H9 (cell line): ENCODE data around the gene FRY. TPM values are rescaled to one million over a fixed set of nuclear protein-coding genes. Genes with fewer than 3 reads are reported as not detected.

Experiments used
- DNase-seq: peaks from one replicate; pipeline ENCODE4 v3.0.0-alpha.2; 2017
- H2AFZ ChIP-seq: one replicate; pipeline ENCODE4 v1.6.1; 2013; ENCODE audit warnings: mild to moderate bottlenecking, low read length, control low read depth, moderate library complexity
- H2AK5ac ChIP-seq: 2 replicates; pipeline ENCODE4 v1.6.1; 2013; ENCODE audit warnings: low read length, control low read depth, mixed read lengths; ENCODE audit not compliant: insufficient read length
- H2BK120ac ChIP-seq: one replicate; pipeline ENCODE4 v1.6.1; 2013; ENCODE audit warnings: low read depth, mild to moderate bottlenecking, low read length, control low read depth, inconsistent platforms; ENCODE audit not compliant: poor library complexity, severe bottlenecking
- H2BK12ac ChIP-seq: 2 replicates; pipeline ENCODE4 v1.6.1; 2013; ENCODE audit warnings: low read length, control low read depth, mixed read lengths, low read depth; ENCODE audit not compliant: insufficient read length
- H2BK15ac ChIP-seq: 2 replicates; pipeline ENCODE4 v1.6.1; 2013; ENCODE audit warnings: low read depth, low read length, control low read depth
- H2BK20ac ChIP-seq: one replicate; pipeline ENCODE4 v1.6.1; 2013; ENCODE audit warnings: low read depth, mild to moderate bottlenecking, low read length, control low read depth, inconsistent platforms; ENCODE audit not compliant: poor library complexity, severe bottlenecking
- H2BK5ac ChIP-seq: 2 replicates; pipeline ENCODE4 v1.6.1; 2013; ENCODE audit warnings: low read length, control low read depth, mixed read lengths; ENCODE audit not compliant: insufficient read length
- H3K14ac ChIP-seq: 2 replicates; pipeline ENCODE4 v1.6.1; 2013; ENCODE audit warnings: low read length, control low read depth; ENCODE audit not compliant: insufficient read depth
- H3K18ac ChIP-seq: 2 replicates; pipeline ENCODE4 v1.6.1; 2013; ENCODE audit warnings: low read depth, mild to moderate bottlenecking, mixed read lengths, low read length, control low read depth; ENCODE audit not compliant: insufficient read length
- H3K23ac ChIP-seq: 2 replicates; pipeline ENCODE4 v1.6.1; 2013; ENCODE audit warnings: low read length, control low read depth, mixed read lengths, low read depth; ENCODE audit not compliant: insufficient read length
- H3K23me2 ChIP-seq: 2 replicates; pipeline ENCODE4 v1.6.1; 2013; ENCODE audit warnings: low read depth, mild to moderate bottlenecking, mixed read lengths, low read length, control low read depth; ENCODE audit not compliant: insufficient read length, poor library complexity, severe bottlenecking
- H3K27ac ChIP-seq: 2 replicates; pipeline ENCODE4 v1.5.1; 2013; ENCODE audit warnings: low read length, control low read depth, mixed read lengths, low read depth; ENCODE audit not compliant: insufficient read length
- H3K27me3 ChIP-seq: 2 replicates; pipeline ENCODE4 v1.6.1; 2013; ENCODE audit warnings: low read length, control low read depth, inconsistent platforms; ENCODE audit not compliant: insufficient read depth
- H3K4ac ChIP-seq: 2 replicates; pipeline ENCODE4 v1.6.1; 2013; ENCODE audit warnings: low read depth, mild to moderate bottlenecking, control low read depth, inconsistent platforms, low read length, moderate library complexity
- H3K4me1 ChIP-seq: 2 replicates; pipeline ENCODE4 v1.6.1; 2013; ENCODE audit warnings: low read length, control low read depth, inconsistent platforms; ENCODE audit not compliant: insufficient read depth
- H3K4me2 ChIP-seq: 2 replicates; pipeline ENCODE4 v1.6.1; 2013; ENCODE audit warnings: low read length, control low read depth, mixed read lengths; ENCODE audit not compliant: insufficient read length, insufficient read depth
- H3K56ac ChIP-seq: 2 replicates; pipeline ENCODE4 v1.6.1; 2013; ENCODE audit warnings: low read depth, mild to moderate bottlenecking, mixed read lengths, low read length, control low read depth; ENCODE audit not compliant: insufficient read length
- H3K79me1 ChIP-seq: 2 replicates; pipeline ENCODE4 v1.6.1; 2013; ENCODE audit warnings: low read depth, mild to moderate bottlenecking, moderate library complexity, low read length, control low read depth, inconsistent platforms; ENCODE audit not compliant: insufficient read depth, poor library complexity, severe bottlenecking
- H3K79me2 ChIP-seq: 2 replicates; pipeline ENCODE4 v1.6.1; 2013; ENCODE audit warnings: low read length, control low read depth, inconsistent platforms; ENCODE audit not compliant: insufficient read depth
- H3K9ac ChIP-seq: 2 replicates; pipeline ENCODE4 v1.6.1; 2013; ENCODE audit warnings: low read length, control low read depth, mixed read lengths; ENCODE audit not compliant: insufficient read length; ENCODE audit errors: extremely low read depth
- H3K9me3 ChIP-seq: one replicate; pipeline ENCODE4 v1.6.1; 2013; ENCODE audit warnings: low read depth, low read length, inconsistent platforms; ENCODE audit not compliant: control insufficient read depth
- H3T11ph ChIP-seq: one replicate; pipeline ENCODE4 v1.6.1; 2013; ENCODE audit warnings: mild to moderate bottlenecking, low read length, control low read depth, inconsistent platforms
- H4K20me1 ChIP-seq: one replicate; pipeline ENCODE4 v1.6.1; 2013; ENCODE audit not compliant: control insufficient read depth, insufficient read length, insufficient read depth
- H4K5ac ChIP-seq: 2 replicates; pipeline ENCODE4 v1.6.1; 2013; ENCODE audit warnings: low read depth, mild to moderate bottlenecking, mixed read lengths, low read length, control low read depth; ENCODE audit not compliant: insufficient read length
- H4K8ac ChIP-seq: replicated peaks from 2 replicates; pipeline ENCODE4 v1.6.1; 2013; ENCODE audit warnings: low read length, control low read depth, mixed read lengths, low read depth; ENCODE audit not compliant: insufficient read length
- H4K91ac ChIP-seq: 2 replicates; pipeline ENCODE4 v1.6.1; 2013; ENCODE audit warnings: low read depth, mild to moderate bottlenecking, moderate library complexity, mixed read lengths, low read length, control low read depth; ENCODE audit not compliant: insufficient read length
- H3K27ac Mint-ChIP-seq, 3 experiments: 2 replicates in 2 of 3; 3 replicates in 1 of 3; pipeline ENCODE4 v1.8.0; 2020 to 2021; ENCODE audit warnings: mixed read lengths in 3 of 3, mild to moderate bottlenecking in 1 of 3, moderate library complexity in 1 of 3
- H3K27me3 Mint-ChIP-seq: 2 replicates; pipeline ENCODE4 v1.8.0; 2021; ENCODE audit warnings: low read depth, mild to moderate bottlenecking, moderate library complexity, mixed read lengths
- H3K36me3 Mint-ChIP-seq, 3 experiments: 2 replicates in 2 of 3; 3 replicates in 1 of 3; pipeline ENCODE4 v1.8.0; 2020 to 2021; ENCODE audit warnings: low read depth in 3 of 3, mixed read lengths in 3 of 3; ENCODE audit not compliant: insufficient read depth in 1 of 3
- H3K4me1 Mint-ChIP-seq, 2 experiments: 2 replicates each; pipeline ENCODE4 v1.8.0; 2020; ENCODE audit warnings: mixed read lengths in 2 of 2
- H3K4me3 Mint-ChIP-seq, 2 experiments: 2 replicates in 1 of 2; 3 replicates in 1 of 2; pipeline ENCODE4 v1.8.0; 2020 to 2021; ENCODE audit warnings: mild to moderate bottlenecking in 2 of 2, mixed read lengths in 2 of 2, moderate library complexity in 1 of 2
- H3K9me3 Mint-ChIP-seq, 2 experiments: 2 replicates in 1 of 2; 3 replicates in 1 of 2; pipeline ENCODE4 v1.8.0; 2020; ENCODE audit warnings: mild to moderate bottlenecking in 2 of 2, mixed read lengths in 2 of 2, moderate library complexity in 1 of 2
- CTCF ChIP-seq: fragments of 200-600 bp; sonication (generic); conservative IDR thresholded peaks from 3 replicates; pipeline ENCODE4 v1.8.0; 2021; ENCODE audit warnings: antibody characterized with exemption, mild to moderate bottlenecking
- WGBS: extraction: QIAGEN DNeasy Blood & Tissue Kit; methylation state at CpG from one replicate; pipeline ENCODE4 v1.1.7; 2013; ENCODE audit warnings: missing lambda C conversion rate, low lambda C conversion rate, mixed read lengths; ENCODE audit not compliant: insufficient read length; ENCODE audit errors: extremely low coverage; 5-methylcytosine and 5-hydroxymethylcytosine counted together
- total RNA-seq: library from RNA; stranded (reverse); gene quantifications from 2 replicates; pipeline ENCODE4 v1.2.1, GENCODE V29; 2021

FRY gene
- total RNA-seq, 1 experiment from 2014 or later: 5.2 TPM

GRCh38 chr13:32098272-32098671 lies 66.7 kb downstream of the FRY start:
- Mint-ChIP-seq H3K4me3 (no peak overlapping the region), H3K4me1 (no peaks in the 10 kb centered on the region), H3K27me3 (no peaks in the 10 kb centered on the region), H3K36me3 (peaks cover 0 to 1% (median 0%) of the 10 kb centered on the region in 3 experiments; a peak in 1 of 7 replicates), H3K9me3 (no peaks in the 10 kb centered on the region), H3K27ac (peak overlapping the region in 1 of 3 experiments; percentile 22; a peak in 1 of 7 replicates)
- Histone ChIP-seq H3T11ph (no peak overlapping the region), H3K56ac (no peak overlapping the region), H3K4me2 (no peak overlapping the region), H3K4ac (no peak overlapping the region), H2BK12ac (no peak overlapping the region), H3K4me1 (no peaks in the 10 kb centered on the region), H2AK5ac (no peak overlapping the region), H2AFZ (no peak overlapping the region), H3K79me2 (no peaks in the 10 kb centered on the region; the same call in 1 of the 2 replicates), H3K27ac (no peak overlapping the region), H2BK120ac (no peak overlapping the region), H3K14ac (no peak overlapping the region), H2BK20ac (no peak overlapping the region), H3K9me3 (no peaks in the 10 kb centered on the region), H3K27me3 (no peaks in the 10 kb centered on the region), H2BK5ac (no peak overlapping the region), H3K23me2 (no peaks in the 10 kb centered on the region), H4K91ac (no peak overlapping the region), H2BK15ac (no peak overlapping the region), H4K8ac (no peak overlapping the region), H3K23ac (no peak overlapping the region), H3K18ac (no peak overlapping the region), H4K20me1 (no peaks in the 10 kb centered on the region), H3K79me1 (no peaks in the 10 kb centered on the region), H3K9ac (no peak overlapping the region), H4K5ac (no peak overlapping the region)
- no CpG with 5 or more reads among the region's 3 CpGs for WGBS
- TF ChIP-seq CTCF: no peak
- DNase-seq: no peak
